GM21723 (cell line): Measurements from ENCODE around the gene BRPF1.

Experiments
- ATAC-seq: cut with Tn5 transposase; IDR thresholded peaks from one replicate; pipeline ENCODE4 v1.9.1; 2021; ENCODE audit warnings: mild to moderate bottlenecking, moderate library complexity; ENCODE audit not compliant: unreplicated experiment

The BRPF1 gene, protein sequence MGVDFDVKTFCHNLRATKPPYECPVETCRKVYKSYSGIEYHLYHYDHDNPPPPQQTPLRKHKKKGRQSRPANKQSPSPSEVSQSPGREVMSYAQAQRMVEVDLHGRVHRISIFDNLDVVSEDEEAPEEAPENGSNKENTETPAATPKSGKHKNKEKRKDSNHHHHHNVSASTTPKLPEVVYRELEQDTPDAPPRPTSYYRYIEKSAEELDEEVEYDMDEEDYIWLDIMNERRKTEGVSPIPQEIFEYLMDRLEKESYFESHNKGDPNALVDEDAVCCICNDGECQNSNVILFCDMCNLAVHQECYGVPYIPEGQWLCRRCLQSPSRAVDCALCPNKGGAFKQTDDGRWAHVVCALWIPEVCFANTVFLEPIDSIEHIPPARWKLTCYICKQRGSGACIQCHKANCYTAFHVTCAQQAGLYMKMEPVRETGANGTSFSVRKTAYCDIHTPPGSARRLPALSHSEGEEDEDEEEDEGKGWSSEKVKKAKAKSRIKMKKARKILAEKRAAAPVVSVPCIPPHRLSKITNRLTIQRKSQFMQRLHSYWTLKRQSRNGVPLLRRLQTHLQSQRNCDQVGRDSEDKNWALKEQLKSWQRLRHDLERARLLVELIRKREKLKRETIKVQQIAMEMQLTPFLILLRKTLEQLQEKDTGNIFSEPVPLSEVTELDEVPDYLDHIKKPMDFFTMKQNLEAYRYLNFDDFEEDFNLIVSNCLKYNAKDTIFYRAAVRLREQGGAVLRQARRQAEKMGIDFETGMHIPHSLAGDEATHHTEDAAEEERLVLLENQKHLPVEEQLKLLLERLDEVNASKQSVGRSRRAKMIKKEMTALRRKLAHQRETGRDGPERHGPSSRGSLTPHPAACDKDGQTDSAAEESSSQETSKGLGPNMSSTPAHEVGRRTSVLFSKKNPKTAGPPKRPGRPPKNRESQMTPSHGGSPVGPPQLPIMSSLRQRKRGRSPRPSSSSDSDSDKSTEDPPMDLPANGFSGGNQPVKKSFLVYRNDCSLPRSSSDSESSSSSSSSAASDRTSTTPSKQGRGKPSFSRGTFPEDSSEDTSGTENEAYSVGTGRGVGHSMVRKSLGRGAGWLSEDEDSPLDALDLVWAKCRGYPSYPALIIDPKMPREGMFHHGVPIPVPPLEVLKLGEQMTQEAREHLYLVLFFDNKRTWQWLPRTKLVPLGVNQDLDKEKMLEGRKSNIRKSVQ (N-terminal part only)

DNA sequence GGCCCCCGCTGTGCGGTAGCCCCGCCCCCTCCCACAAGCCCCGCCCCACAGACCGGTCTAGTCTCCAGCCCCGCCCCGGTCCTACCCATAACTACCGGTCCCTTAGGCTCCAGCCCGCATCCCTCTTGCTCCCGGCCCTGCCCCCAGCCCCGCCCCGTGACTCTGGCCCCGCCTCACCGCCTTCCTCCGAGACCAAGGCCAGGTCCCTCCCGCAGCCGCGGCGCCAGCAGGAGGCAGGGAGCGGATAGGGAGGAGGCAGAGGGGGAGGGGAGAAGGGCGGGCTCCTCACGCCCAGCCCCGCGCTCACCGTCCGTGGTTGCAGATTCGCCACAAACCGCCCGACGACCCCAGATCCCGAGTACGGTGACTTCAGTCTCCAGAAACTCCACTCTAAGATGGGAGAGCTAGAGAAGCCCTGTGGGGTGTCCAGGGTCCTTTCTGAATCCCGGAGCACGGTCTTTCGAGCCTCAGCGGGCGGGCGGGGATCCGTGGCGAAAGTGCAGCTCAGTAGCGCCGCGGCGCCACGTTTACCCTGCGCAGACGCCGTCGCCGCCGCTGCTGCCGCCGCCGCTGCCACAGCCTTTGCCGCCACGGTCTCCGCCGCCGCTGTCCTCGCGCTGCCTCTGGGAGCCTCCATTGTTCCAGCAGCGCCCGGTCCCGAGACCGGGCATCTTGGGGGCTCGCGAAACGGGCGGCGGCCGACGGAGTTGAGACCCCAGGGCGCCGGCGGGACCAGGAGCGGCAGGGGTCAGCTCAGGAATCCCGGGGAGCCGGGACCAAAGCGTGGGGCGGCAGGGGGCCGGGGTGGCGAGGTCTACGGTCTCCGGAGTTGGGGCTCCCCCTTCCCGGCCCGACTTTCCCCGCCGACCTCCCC is at the start of gene BRPF1:
Gene BRPF1, plus strand, starts transcription at position 530 of the 874 bp plus-strand sequence. CDS start 2,406 bp downstream, outside the sequence.
- peak; percentile 93 for ATAC-seq

DNA sequence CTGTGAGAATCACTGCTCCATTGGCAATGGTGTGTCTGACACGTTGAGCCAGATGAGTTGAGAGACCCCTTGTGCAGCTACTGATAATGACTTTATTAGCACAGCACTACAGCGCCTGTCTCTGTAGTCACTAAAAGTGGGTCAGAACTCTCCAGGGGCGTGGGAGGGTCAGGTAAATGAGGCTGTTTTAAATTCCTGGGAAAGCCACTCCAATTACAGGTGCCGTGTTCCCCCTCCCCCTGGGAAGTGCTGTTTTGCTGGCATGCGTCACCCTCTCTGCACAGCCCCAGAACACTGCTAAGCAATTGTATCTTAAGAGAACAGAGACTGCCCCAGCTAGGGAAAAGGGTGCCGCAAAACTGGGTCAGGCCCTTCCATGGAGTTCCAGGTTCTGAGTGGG is 49.4 kb upstream of the BRPF1 start:
- ATAC-seq = no peak

DNA sequence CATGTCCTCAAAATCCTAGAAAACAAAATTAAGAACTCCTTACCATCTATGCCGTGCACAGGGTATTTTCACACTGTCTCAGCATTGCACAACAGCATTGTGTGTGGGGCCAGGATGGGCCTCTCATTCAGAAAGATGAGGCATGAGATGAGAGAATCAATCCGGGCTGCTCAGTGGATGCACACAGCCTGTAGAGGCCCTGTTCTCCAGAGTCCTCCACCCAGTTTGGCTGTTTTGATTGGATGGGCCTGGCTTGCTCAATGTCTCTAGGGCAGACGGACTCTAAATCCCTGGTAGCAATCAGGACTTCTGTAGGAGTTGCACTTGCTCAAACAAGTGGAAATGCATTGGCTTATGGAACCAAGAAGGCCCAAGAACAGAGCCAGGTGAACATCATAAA is 48.1 kb upstream of the BRPF1 start:
- ATAC-seq = no peak

DNA sequence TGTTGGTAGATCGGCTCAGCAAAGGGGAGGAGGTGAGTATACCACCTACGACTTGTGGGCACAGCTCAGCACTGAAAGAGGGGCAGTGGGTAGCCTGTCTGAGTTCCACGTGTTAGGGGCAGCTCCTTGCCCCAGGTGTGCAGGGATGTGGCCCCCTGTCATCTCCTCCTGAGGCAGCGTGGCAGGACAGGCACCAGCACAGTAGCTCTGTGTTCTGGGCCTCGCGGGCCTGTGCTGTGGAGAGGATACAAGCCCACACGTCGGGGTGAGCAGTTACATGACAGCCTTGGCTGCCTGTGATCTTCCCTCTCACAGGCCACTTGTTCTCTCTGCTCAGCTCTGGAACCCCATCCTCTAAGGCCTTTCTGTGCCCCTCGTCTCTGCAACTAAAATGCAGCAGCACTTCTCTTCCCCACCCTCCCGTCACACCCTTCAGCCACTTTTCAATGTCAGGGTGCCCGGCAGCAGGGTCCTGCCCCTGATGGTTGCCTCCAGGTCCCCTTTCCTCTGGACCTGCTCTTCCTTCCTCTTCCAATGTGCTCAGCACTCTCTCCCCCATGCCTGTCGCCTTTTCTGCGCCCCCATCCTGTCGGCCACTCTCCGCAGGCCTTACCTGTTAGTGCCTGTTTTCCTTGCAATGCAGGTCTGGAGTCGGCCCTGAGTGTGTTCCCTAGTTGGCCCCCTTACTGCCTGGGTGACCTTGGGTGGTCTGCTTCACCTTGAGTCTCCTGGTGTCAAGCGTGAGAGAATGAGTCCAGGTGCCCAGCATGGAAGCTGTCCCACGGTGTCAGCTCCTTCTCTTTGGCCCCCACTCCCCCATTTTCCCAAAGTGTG is 46.1 kb upstream of the BRPF1 start:
- ATAC-seq = no peak

DNA sequence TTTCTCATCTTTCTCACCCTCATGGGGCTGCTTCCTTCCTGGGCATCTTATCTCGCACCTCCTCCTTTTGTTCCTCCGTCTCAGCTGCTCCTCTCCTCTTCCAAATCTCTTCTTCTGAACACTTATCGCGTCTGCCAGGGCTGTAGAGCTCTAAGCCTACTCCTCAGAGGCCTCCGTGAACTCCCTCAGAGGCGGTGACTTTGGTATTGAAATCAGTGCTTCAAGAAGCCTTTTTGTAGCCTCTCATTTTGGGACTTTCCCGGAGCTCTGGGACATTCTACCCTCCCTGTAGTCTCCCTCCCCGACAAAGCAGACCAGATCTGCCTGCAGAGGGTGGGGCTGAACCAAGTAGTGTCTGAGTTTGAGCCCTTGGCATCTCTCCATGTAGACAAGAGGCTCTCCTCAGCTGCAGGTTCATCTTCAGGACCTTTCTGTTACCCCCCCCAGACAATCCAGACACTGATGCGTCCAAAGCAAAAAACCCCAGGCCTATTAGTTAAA is 45.4 kb upstream of the BRPF1 start:
- ATAC-seq = no peak

DNA sequence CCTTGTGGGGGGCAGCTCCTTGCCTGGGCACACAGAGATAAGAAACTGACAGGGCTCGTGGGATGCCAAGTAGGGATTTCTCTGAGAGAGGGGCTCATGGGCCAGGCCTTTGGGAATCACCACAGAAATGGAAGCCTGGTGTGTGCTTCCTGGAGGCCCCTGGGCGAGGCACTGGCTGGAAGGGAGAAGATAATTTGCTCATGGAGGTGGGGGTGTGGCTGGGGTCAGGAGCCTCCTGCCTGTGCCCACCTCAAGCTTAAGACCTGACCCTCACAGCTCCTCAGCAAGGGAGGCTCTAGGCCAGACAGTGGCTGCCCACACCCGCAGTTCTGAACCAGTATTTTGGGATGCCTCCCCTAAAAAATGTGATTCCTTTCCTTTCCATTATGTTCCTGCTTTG is 44.8 kb upstream of the BRPF1 start:
- ATAC-seq = no peak

DNA sequence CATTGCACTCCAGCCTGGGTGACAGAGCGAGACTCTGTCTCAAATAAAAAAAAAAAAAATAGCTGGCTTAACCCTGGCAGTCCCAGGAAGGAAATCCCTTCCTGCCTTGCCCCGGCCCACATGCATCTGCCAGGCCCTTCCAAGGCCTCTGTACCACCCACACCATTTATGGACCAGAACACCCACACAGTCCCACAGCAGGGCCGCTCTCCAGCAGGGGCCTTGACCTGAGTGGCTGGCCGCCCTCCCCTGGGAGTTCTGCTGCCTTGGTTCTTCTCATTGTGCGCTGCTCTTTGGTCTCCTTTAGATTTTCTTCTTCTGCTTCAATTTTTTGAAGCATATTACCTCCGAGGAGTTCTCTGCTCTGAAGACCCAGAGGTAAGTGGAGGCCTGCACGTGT is 44.0 kb upstream of the BRPF1 start:
- no peak for ATAC-seq

DNA sequence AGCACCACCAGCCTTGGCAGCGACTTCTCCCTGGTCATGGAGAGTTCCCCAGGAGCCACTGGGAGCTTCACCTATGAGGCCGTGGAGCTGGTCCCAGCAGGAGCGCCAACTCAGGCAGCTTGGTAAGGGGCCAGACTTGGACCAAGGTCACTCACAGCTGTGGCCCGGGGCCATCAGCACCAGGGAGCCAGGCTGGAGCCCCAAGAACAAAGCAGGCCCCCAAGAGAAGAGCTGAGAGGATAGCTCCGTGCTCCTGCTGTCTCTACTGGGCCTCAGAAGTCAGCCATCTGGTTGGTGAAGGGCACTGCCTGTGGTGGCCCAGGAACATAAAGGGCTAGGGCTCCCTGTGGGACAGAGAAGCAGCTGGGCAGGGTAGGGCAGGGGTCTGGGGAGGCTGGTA is 42.6 kb upstream of the BRPF1 start:
- ATAC-seq = no peak

DNA sequence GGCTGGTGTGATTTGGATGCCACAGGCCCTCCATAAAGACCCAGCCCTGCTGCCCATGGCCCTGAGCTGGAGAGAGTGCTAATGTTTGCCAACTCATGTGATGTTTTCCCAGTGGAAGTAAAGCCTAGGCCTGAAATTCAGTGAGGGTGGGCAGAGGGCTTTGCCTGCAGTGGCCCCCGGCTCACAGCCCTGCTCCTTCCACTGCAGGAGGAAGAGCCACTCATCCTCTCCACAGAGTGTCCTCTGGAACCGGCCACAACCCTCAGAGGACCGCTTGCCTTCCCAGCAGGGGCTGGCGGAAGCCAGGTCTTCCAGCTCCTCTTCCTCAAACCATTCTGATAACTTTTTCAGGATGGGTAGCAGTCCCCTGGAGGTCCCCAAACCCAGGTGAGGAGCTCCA is 41.8 kb upstream of the BRPF1 start:
- no peak for ATAC-seq

DNA sequence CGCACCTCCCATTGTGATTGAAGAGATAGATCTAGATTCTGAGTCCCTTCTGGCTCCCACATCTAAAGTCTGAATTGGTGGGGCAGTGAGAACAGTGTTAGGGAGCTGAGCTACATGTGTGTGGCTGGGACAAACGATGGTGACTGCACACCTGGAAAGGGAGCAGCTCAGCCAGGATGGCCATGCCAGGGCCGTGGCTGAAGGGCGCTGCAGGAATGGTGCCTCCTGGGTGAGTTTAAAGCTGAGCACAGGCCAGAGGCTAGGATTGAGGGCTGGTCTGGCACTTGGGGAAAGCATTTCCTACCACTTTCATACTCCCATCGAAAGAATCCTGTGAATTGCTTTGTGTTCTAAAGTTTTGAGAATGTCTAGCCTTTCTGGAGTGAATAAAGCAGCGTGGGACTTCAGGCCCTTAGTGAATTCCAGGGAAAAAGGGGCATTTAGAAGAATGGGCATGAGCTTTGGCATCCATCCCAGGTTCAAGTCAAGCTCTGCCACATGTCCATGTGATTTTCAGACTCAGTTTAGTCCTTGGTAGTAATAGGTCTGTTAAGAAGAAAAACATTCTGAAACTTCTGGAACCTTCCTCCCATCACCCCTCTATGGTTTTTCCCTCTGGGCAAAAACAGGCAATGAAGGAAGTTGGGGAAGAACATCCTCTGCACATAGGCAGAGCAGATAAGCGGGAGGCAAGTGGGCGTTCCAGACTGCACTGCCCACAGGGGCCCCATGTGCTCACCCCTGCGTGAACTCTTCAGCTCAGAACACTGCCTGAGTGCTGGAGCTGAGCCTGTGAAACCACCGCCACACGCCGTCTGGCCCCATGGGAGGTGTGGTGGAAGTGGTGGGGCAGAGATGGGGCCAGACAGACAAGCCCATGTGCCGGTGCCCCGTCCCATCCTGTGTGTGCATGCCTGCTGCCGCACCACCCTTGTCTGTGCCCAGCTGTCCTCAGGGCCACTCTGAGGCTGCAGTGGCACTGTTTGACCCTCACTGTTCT is 40.8 kb upstream of the BRPF1 start:
- peak; percentile 97 for ATAC-seq

DNA sequence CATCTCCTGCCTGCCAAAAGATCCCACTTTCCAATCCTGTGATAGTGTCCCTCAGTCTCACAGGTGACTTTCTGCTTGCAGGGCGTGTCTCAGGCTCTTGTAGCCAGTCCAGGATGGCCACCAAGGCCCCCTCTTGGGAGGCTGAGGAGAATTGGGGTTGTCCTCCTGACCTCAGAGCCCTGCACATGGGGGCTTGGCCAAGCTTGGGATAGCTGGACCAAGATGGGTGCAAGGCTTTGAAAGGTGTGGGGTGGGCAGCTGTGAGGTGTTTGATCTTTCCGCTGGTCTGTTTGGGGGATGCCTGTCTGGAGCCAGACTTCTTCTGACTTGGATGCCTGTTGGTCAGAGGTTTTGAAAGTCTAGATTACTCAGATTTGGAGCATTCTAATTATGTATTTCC is 39.9 kb upstream of the BRPF1 start:
- ATAC-seq = no peak

DNA sequence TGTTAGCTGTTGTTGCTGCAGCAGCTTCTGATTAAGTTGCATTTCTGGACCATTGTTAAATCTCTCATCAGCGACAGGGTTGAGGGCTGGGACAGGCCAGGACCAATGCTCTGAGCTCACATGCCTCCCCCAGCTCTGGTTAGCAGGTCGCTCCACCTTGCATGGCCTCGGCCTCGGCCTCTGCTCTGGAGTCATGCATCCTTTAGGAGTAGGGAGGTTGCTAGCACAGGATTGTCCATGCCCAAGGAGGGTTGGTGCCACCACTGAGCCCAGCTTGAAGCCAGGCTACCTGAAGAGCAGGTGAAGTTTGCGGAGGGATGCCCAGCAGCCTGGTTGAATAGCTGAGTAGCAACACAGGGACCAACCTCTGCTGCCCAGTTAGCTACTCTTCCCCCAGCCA is 39.1 kb upstream of the BRPF1 start:
- no peak for ATAC-seq

DNA sequence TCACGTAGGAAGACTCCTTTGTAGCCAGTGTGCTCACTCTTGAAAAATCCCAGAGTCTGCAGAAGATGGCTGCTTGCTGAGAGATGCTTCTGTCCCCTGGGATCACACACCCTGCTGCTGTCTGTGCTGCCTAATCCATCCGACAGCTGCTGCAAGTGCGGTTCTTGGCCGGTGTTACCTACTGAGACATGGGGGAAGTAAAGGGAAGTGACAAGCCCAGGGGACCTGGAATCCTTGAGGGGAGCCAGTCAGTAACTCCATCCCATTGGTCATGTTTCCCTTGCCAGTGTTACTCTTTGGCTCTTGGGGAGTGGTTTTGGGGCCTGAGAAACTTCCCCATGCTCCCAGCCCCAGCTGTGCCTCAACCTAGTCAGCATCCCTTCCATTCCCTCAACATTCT is 36.2 kb upstream of the BRPF1 start:
- no peak for ATAC-seq

DNA sequence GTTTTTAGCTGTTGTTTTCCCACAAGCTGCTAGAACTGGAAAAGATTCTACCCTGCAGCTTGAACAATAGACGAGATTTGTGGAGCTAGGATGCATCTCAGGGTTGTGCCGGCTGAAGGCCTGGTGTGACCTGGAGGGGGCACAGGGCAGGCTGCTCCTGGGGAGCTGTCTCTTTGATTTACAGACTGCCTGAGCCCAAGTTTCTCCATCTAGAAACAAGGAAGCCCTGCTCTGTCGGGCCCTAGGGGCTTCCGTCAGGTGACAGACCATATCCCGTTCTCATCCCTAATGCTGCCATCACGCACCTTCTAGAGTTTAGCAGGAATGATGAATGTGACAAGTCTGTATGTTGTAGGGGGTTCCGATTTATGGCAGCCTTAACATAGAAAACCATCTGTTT is 35.8 kb upstream of the BRPF1 start:
- ATAC-seq = no peak

DNA sequence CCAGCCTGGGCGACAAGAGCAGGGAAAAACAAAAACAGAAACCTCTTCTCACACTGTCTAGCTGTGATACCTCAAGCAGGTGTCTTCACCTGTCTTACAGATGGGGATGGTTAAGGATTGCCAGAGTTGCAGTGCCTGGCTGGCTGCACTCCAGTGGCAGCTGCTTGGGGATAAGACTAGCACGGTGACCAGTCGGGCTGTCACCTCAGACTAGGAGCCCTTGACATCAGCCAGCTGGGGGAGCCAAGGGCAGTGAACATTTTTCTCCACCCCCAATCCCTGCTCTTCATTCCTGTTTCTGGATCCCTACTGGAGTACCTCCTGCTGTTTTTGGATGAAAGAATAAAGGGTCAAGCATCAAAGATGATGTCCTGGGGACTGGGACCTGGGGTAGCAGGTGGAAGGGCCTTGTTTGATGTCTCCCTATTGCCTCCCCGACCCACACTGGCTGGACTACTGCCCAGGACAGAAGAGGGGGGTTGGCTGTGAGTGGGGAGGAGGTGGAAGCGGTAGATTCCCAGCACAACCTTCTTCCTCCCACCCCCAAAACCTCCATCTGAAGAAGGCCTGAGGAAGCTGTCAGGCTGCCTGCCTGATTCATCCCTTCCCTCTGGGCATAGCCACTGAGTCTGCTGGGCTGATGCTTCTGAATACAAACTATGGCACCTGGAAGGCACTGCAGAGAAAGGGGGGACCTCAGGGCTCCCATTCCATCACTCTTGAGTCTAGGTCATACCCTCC is 34.9 kb upstream of the BRPF1 start:
- ATAC-seq = no peak

DNA sequence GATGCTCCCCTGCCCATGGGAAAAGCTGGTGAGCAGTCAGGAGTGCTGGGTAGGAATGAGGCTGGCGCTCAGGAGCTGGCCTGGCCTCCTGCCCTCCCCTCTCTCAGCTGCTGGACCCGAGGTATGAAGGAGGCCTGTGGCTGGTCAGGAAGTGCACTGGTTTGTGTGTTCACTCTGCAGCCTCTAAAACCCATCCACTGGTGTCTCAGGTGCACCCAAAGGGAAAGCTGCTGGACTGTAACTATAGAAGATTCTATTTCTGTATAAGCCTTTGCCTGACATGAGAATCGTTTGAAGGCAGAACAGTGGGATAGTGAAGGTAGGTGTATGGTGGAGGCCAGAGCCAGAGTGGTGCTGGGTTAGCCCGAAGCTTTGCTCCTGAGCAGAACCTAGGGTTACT is 33.6 kb upstream of the BRPF1 start:
- ATAC-seq = no peak

DNA sequence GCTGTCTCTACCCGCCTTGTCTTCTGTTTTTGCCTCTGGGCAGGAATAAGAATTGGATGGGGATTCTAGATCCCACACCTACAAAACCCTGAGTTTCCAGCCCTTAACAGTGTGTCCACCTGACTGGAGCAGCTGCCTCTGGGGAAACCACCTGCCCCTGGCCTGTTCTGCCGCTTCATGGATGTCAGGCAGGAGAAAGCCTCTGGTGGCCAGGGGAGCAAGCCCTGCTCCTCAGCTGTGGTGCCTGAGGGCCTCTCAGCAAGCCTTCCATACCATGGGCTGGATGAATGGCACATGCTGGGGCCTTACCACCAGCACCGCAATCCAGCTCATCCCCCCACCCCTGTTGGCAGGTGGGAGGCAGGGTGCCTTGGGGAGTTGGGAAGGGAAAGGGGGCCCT is 33.2 kb upstream of the BRPF1 start:
- ATAC-seq = no peak

DNA sequence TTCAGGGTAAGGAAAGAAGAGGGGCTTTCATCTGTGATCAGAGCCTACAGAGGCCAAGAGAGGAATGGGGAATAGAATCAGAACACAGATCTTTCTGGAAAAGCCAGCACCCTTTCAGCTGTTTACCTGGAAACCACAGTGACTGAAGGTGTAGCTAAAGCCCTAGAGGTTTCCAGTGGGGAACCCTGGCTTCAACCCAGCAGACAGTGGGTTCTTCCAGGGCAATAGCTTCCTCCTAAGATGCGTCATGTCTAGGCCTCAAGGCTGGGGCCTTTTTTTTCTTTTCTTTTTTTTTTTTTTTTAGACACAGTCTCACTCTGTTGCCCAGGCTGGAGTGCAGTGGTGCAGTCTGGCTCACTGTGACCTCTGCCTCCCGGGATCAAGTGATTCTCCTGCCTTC is 31.0 kb upstream of the BRPF1 start:
- ATAC-seq = no peak
